GM18511 (cell line): ENCODE measurements around the gene RAP1GAP.

Source experiments
- ATAC-seq: cut with Tn5 transposase; IDR thresholded peaks from one replicate; pipeline ENCODE4 v1.9.1; 2021; ENCODE audit warnings: mild to moderate bottlenecking, moderate library complexity; ENCODE audit not compliant: unreplicated experiment

The RAP1GAP gene

DNA sequence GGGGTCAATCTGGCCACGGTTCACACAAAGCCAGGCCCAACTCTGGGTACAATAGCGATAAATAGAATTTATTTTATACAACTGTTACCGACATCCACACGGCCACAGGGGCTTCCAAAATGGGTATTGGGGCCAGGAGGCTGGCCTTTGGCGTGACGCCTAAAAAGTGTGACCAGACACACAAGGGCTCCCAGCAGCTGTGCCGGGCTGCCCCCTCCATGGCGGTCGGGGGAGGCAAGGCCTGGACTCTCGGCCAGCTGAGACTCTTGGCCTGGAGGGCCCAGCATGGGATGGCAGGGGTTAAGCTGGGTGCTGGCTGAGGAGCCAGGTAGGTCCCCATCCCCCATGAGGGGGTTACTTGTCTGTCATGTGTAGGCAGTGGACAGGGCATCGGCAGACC lies 73.0 kb downstream of the RAP1GAP start:
- no peak for ATAC-seq

DNA sequence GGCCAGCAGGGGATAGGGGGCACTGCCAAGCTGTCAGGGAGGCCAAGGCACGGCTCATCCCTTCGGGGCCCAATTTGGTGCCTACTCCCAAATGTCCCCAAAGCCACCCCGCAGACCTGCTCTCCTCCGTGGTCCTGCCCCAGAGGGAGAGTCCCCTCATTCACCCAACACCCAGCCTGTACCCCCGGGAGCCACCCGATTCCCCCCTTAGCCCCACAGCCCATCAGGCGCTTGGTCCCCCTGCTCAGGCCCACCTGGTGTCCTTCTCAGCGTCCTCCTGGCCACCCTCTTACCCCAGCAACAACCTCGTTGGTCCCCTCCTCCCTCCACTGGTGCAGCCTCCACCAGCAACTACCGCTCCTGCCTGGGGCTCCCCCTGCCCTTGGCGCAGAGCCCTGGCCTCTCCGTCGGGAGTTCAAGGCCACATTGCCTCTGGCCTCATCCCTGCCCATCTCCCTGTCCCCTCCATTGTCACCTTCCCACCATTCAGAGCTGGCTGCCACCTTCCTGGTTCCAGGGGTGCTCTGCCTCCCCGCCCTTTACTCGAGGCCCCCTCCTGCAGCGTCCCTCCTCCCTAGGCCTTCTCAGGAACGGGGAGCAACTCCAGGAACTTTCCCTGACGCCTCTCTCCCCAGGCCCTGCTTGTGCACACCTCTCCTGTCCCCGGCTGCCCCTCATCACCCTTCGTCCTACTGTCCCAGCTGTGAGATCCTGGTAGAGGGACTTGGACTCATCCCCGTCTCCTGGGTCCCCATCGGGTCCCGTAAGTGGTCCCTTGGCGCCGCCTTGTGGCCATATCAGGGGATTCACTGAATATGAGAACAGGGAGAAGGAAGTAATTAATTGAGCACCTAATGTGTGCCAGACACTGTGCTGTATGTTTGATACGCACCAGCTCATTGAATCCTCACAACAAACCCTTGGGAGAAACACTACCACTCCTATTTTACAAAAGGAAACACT lies 73.9 kb downstream of the RAP1GAP start:
- no peak for ATAC-seq

DNA sequence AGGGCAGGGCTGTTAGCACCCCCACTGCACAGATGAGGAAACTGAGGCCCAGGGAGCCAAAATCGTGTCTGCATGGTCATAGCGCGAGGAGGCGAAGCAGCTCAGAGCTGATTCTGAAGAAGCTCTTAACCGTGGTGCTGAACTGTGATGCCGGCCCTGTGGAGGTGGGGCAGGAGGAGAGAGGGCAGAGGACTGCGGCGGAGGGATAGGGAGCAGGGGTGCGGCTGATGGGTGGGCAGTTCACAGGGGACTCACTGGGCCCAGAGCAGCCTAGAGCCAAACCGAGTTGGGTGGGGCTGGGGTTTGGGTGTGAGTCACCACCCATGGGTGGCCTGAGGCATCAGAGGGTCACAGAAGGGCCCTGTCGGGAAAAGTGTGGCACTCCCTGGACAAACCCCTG lies 74.7 kb downstream of the RAP1GAP start:
- ATAC-seq, result no peak

DNA sequence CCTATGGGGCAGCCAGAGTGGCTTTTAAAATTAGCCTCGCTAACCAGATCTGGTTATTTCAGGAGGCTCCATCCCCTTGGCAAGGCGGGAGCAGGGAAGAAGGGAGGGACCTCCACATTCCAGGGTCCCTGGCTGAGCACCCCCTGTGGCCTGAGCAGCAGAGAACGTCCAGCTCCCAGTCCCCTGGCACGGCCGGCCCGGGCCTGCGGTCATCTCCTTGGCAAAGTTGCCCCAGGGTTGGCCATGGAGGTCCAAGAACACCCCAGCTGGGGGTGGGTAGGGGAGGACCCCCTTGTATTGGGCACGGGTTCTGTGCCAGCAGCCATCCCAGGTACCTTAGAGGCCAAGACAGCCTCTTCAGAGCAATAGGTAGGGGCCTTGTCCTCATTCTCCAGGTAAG lies 75.9 kb downstream of the RAP1GAP start:
- no peak for ATAC-seq

DNA sequence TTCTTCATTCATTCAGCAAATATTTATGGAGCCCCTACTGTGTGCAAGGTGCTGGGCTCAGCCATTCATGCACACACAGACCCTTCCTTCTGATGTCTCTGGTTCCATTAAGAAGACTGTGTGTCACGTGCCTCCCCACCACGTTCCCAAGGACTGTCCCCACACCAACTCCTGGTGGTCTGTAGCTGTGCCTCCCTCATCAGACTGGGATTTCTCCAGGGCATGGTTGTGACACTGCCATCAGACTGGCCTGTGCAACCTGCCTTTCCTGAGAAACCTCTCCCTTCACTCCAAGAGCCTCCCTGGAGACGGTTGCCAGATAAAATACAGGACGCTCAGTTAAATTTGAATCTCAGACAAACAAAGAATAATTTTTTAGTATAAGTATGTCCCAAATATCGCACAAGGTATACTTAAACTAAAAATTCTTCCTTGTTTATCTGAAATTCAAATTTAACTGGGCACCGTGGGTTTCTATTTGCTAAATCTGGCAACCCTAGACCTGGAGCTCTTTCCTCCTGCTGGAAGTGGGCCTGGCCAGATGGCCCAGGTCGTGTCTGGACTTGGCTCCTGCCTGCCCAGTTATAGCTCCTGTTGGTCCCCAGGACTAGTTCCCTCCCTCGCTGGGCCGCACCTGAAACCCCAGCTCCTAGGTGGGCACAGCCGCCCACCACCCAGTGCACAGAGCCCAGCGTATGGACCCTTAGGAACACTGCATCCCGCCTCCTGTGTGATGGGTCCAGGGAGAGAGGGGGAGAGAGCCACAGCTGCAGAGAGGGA lies 76.9 kb downstream of the RAP1GAP start:
- ATAC-seq, result no peak

DNA sequence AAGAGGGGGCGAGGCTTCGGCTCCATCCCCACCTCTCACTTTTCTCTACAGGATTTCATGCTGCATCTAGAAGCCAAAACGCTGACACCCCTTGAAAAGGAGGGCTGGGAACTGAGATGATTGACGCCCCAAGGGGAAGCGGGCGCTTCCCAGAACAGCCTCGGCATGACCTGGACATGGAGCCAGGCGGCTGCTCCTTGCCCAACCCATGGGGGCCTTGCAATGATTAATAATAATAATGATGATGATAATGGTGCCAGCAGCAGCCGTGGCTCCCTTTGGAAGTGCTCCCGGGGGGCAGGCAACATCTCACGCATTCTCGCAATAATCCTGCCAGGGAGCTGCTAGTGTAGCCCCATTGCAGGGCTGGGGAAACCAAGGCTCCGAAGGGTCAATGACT lies 78.2 kb downstream of the RAP1GAP start:
- ATAC-seq, result no peak

DNA sequence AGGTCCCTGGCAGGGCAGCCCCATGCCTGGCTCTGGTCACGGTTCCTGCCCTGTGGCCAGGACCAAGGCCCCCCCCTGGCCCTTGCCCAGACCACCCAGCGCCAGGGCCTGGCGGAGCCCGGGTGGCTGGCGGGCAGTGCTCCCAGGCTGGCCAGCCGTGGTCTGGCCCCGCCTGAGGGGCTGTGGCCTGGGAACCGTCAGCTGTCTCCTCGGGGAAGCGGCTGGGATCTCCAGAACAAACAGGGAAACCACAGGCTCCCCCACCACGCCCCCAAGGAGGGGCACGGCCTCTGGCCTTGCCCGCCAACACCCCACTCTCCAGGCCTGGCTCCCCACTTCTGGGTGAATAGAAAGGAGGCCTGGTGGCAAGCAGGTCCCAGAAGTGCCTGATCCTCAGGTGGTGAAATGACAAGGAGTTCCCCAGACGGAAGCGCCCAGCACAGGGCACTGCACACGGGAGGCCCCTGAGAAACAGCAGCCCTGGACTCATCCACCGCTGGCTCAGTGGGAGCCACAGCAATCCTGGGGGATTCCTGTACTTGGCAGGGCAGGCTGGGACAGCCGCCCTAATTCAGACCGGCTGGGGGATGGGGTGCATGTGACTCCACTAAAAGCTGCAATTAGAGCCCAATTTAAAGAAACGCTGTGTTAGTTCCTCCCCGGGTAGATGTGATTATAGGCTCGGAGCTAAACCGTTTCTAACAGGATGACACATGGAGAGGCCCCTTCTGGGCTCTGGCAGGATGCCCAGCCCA lies 78.9 kb downstream of the RAP1GAP start:
- ATAC-seq, result no peak

DNA sequence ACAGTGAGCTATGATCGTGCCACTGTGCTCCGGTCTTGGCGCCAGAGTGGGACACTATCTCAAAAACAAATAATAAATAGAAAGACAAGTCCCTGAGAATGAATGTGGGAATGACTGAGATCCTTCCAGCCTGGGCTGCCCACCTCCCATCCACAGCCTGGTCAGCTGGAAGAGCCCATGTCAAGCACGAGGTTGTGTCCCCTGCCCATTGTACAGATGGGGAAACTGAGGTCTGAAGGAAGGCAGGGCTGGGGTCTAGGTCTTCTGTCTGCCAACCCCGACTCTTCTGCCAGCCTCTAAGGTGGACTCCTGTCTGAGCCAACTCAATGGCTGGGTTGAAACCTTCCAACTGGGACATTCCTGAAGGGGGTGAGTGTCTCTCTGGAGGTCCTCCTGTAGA lies 79.5 kb downstream of the RAP1GAP start:
- ATAC-seq, result no peak

DNA sequence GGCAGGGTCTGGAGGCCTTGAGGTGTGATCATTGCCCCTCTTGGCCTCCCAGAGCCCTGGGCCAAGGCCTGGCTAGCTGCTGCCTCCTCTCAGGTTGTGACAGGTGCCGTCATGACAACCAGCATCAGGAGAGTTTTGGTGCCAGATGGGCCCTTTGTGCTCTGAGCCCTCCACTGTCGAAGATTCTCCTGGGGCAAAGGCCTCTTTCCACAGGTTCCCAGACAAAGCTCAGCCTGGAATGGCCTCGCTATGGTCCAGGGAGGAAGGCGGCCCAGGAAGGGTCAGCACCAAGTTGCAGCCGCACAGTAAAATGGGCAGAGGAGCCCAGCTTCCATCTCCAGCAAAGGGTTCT lies 81.6 kb downstream of the RAP1GAP start:
- ATAC-seq, result no peak

DNA sequence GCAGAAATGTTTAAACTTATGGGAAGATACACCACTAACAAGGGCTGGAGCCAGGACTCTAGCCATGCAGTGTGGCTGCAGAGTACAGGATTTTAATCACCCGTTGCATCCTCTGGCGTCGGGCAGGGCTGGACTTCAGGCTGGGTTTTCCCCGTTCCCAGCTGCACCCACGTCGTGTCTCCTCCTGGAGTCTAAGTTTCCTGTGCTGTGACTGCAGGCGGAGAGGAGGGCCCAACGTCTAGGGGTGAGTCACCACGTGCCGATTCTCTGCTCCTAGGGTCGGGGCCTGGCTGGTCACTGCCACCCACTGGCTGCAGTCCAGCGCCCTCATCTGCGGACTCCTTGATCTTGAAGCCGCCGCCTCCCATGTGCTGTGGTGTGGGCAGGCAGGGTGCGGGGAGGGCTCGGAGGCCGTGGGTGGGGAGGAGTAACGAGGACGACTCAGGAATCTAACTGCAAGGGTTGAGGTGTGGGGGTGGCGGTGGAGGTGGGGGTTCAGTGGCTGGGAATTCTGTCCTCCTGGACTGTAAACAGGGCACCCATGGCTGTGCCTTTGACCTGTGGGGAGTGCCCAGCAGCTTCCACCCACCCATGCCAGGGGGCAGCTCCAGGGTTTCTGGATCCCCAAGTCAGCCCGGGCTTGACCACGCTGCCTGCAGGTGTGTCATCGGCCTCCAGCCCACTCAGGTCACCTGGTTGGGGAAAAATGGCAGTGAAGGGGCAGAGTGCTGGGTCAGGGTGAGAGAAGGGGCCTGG lies 82.1 kb downstream of the RAP1GAP start:
- no peak for ATAC-seq

DNA sequence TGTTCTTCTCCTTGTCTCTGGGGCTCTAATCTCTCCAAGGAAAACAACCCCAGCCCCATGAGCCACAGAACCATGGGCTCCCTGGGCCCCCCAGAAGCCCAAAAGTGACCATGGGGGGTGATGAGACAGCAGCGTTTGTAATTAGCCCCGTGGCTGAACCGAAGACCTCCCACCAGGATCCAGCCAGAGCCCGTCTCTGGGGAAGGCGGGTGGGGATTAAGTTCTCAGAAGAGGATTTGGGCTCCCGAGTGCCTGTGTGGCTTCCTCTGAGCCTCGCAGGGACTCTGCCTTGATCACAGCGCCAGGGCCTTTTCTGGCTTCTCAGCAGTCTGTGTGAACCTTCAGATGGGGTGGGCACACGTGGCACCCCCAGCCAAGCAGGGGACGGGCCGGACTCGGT lies 82.9 kb downstream of the RAP1GAP start:
- ATAC-seq, result no peak

DNA sequence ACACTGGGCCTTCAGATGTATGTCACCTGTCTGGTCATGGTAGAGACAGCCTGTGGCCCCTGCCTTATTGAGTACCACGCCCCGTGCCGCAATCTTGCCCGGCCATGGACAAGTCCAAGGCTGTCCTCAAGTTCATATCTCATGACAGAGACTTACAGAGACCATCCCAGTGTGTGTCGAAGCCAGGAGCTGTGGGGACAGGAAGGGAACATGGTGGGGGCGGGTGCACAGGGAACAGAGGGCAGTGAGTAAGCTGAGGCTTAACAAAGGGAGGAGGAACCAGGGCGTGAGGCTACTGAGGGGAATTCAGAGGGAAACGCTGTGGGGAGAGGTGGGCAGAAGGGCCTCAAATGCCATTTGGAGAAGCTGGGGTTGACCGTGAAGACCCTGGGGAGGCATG lies 84.1 kb downstream of the RAP1GAP start:
- no peak for ATAC-seq

DNA sequence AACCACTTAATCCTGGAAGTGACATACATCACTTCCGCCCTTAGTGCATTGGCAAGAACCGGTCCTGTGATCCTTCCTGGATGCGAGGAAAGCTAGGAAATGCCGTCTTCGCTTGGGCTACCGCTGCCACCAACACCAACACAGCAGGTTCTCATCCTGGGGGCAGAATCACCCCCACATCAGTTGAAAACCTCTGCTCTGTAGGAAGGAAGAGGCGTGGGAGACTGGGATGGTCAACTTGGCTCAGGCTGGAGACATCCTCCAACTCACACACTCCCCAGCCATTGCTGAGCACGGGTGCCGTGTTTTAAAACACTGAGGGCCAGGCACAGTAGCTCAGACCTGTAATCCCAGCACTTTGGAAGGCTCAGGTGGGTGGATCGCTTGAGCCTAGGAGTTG lies 85.1 kb downstream of the RAP1GAP start:
- no peak for ATAC-seq

DNA sequence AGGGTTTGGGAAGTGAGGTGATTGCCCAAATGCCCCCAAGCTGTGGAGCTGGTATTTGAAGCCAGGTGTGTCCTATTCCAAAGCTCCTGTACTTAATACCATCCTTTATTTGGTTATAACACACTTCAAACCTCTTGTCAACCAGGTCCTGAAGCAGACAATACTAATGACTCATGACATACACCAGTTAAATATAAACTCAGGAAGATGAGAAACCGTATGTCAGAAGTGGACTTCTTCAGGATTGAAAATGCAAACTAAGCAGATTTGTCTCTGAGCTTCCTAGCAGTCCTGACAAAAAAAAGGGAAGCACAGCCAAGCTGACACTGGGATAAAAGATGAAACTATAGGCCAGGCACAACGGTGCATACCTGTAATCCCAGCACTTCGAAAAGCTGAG lies 89.4 kb downstream of the RAP1GAP start:
- ATAC-seq, result no peak

DNA sequence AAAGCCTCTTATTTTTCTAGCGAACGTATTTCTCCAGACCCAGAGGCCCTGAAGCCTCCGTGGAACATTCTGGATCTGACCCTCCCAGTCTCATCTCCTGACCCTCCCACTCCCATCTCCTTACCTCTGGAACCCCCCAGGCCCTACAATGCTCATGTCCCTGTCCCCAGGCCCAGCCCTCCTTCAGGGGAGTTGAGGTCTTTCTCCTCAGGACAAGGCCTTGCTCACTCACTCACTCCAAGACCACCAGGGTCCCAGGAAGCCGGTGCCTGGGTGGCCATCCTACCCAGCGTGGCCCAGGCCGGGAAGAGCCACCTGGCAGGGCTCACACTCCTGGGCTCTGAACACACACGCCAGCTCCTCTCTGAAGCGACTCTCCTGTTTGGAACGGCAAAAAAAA lies 91.2 kb downstream of the RAP1GAP start:
- ATAC-seq, result no peak

DNA sequence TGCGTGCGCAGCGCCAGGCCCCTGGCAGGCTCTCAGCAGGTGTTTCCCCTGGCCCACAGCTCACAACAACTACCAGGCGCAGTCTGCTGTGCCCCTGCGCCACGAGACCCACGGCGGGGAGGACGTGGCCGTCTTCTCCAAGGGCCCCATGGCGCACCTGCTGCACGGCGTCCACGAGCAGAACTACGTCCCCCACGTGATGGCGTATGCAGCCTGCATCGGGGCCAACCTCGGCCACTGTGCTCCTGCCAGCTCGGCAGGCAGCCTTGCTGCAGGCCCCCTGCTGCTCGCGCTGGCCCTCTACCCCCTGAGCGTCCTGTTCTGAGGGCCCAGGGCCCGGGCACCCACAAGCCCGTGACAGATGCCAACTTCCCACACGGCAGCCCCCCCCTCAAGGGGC lies 91.8 kb downstream of the RAP1GAP start:
- no peak for ATAC-seq

DNA sequence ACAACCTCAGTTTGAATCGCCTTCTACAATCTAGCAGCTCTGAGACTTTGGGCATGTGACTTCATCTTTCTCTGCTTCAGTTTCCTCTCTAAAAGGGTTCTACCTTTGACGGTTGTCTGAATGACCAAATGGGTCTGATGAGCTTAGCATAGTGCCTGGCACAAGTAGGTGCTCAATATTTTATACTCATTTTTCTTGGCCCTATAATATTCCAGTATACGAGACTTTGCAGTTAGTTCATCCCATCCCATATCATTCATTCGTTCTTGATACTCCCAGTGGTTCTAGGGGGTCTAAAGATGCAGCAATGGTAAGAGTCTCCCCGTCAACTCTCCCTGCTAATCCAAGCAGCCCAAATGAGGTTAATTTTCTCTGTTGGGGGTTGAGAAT lies 92.4 kb downstream of the RAP1GAP start:
- no peak for ATAC-seq

DNA sequence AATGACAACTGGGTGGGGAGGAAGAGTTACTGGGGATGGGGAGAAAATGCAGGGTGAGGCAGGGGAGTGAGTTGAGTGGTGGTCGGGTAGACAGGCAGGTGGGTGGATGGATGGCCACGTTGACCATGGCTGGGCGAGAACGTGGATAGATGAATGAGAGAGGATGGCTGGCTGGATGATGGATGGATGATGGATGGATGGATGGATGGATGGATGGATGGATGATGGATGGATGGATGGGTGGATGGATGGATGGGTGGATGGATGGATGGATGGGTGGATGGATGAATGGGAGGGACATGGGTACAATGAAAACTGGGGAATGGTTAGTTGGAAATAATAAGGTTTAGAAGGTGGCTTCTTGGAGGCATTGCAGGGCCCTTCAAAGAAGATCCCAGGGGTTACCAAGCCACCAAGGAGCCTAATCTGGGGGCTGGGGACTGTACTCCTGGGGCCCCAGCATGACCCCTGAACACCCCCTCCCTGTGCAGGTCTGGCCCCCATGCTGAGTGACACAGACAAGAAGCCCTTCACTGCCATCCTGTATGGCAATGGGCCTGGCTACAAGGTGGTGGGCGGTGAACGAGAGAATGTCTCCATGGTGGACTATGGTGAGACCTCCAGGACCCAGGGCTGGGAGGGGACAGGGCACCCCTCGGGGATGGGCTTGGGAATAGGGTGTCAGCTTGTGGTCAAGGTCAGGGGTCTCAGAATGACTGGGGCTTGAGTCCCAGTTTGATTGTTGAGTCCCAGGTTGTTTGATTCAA lies 92.9 kb downstream of the RAP1GAP start:
- ATAC-seq, result no peak

DNA sequence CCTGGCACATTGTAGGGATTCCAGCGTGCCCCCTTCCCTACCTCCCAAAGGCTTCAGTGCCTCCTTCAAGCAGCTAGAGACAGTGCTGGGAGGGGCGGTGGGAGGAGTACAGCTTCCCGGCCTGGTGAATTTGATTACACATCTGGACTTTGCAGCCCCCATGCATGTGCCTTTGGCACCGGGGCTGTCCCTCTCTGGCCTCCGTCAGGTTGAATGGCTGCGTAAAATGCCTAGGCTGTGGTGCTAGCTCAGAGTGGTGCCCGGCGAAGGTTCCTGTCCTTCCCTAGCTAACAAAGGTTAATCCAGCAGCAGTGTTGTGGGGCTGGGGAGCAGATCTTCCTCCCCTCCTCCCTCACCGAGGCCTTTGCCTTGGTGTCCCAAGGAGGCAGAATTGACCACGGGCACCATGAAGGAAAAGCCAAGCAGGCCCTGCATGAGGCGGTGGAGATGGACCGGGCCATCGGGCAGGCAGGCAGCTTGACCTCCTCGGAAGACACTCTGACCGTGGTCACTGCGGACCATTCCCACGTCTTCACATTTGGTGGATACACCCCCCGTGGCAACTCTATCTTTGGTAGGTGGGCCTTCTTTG lies 93.7 kb downstream of the RAP1GAP start:
- no peak for ATAC-seq
